H54 (cell line): ENCODE data around the gene OR4D2.
A peak's percentile ranks its signal among the peaks of the same experiment; 100 is the strongest.

Experiments used
- DNase-seq: peaks from one replicate; pipeline ENCODE4 v3.0.0; 2011; ENCODE audit warnings: low spot score, mixed read lengths; ENCODE audit not compliant: insufficient read length
- FAIRE-seq: peaks from 3 replicates; lab custom pipeline; 2011; peaks lifted over from hg19 to GRCh38; lab: Jason Lieb, UNC
- POLR2A ChIP-seq: IDR thresholded peaks from 2 replicates; pipeline ENCODE4 v1.6.1; 2011; ENCODE audit warnings: low read depth, mild to moderate bottlenecking, low read length

The OR4D2 gene

DNA sequence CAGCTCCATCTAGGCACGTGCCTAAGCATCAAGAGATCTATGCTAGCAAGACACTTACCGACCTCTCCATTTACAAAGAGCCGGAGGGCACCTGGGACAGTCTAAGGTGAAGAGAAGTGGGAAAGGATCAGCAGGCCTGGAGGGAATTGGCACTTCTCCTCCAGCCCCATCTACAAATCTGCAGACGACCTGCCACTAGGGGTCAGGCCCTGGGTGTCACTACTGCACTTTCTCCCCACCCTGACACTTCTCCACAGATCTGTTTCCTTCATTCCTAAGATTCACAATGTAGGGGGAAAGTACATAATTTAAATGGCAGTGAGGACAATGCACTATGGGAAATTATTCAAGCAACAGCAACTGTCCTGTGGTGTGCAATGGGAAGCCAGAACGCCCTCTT, 44.1 kb downstream of the OR4D2 start:
- TF ChIP-seq POLR2A = no peak
- DNase-seq (no peak), FAIRE-seq (no peak)

DNA sequence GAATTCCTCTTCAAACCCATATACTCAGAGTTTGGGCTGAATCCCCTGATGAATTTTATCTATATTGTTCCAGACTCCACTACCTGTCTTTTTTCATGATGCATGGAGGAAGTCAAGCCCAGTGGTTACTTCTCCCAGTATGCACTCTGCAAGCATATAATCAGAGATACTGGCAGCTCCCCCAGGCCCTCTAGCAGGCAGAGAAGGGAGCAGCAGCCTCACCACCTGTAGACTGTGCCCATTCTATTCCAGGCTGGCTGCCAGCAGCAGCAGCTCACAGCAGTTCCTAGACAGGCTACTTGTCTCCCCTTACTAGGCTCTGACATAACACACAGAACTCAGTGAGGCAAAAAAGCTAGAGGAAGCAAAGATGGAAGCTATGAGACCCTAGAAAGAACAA, 48.9 kb downstream of the OR4D2 start:
- DNase-seq (no peak), FAIRE-seq (no peak)

DNA sequence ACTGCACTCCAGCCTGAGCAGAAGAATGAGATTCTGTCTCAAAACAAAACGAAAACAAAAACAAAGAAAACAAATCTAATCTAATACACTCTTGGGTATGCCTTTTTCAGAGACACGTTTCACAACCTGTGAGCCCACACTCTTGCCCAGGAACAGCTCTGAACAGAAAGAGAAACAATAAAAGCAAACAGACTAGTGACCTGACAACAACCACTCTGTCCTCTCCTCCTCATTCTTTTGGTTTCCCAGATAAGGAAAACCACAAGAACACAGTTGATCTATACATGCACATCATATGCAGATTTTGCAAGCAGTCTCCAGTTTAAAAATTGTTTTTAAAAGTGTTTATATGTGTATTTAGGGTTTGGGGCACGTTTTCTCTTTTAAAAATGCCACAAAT, 51.0 kb downstream of the OR4D2 start:
- no peak for DNase-seq
- no peak for TF ChIP-seq POLR2A
- no peak for FAIRE-seq

More for the DNA sequence above, 48.9 kb downstream of the OR4D2 start:
- TF ChIP-seq POLR2A = no peak

DNA sequence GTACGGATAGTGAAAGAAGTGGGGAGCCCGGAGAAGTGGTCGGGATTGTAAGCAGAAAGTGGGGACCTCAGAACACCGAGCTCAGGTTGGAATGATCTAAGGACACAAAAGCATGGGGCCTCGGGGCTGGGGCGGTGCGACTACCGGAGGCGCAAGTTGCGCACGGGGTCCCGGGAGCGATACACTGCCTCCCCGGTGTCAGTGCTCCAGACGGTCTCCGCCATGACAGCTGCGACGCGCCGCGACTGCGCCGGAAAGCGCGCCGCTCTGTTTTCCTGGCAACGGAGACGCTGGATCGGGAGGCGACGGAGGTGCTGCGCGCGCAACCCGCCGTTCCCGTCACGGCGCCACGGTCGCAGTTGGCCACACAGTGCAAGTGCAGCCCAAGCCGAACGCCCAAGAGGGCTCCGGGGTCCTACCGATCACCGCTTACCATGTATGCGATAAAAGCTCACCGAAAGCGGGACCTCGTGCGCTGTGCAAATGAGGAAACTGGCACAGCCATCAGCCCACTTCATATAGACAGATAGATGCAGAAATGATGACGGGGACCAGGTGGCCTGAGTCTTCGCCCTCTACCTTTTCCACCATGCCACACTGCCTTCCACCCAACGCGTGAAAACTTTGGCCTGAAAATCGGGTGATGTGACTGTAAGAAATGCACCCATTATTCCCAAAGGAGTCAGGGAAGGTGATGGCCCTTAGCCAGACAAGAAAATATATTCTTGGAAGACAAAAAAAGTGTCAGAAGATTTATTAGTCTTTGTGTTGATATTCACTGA, 52.4 kb downstream of the OR4D2 start, which contains the start of gene MKS1:
Gene MKS1, minus strand, starts transcription at position 249 of the 782 bp plus-strand sequence. Its CDS starts 25 bp downstream, at position 224.
- FAIRE-seq = peak; percentile 90
- peak; percentile 99 for DNase-seq
- peak; percentile 96 for TF ChIP-seq POLR2A

DNA sequence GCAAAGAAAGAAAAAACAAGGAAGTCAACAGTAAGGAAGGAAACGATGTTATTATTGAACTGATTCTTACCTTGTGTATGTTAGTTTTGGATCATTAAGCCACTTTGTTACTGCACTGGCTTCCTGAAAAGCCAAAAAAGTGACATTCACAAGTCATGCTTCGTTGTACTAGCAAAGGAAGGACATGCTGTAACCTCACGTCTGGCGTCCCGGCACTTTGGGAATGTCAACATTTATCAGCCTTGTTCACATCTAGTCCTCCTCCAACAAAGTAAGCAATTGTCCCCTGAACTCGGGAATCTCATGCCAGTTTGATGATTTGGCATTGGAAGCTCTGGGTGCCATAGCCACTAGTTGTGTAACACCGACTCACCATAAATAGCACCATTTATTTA, 53.0 kb downstream of the OR4D2 start:
- peak; percentile 15 for FAIRE-seq
- DNase-seq = no peak
- no peak for TF ChIP-seq POLR2A
